Measurements from ENCODE around the gene IL34.

The IL34 gene

DNA sequence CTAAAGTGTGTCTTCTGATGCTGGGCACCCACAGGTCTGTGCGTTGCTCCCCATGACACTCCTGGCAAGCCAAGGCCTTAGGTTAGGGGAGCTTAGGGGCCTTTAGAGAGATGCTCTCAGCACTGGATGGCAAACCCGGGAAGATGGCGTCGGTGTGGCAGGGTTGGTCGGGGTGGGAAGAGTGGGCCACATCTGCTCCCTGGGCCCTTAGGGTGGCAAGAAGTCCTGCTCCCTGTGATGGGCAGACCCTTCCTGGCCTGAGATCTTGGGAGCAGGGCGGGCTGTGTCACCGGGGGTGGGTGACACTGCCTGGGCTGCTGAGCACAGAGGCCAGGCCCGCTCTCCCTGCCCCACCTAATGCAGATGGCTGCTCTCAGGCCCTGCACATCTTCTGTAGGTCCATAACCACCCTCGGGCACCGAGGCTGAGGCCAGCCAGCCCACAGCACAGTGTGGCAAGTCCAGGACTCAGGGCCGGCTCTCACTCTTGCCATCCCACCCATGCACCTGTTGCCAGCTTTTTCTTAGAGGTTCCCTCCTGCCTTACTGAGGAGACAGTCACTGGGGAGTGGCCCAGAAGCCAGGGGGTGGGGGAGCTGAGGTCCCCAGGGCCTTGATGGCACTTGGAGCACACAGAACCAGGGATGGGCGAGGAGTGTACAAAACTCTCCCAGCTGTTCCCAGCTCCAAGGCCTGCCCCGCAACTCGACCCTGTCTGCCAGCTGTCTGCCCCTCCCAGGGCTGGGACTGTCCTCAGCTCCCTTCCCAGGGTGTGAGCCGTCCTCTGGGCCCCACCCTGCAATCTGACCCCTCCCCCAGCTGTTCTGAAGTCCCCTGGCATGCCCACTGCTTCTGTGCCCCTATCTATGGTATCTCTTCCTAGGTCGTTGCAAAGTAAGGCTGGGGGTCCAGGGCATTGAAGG is 43.9 kb downstream of the IL34 start:
- intact Hi-C loops (cut with micrococcal nuclease) = no loop called here
- no peak overlapping the region for H3K4me3 Mint-ChIP-seq
- H3K27me3 Mint-ChIP-seq = peaks cover 14% of the 10 kb centered on the region
- H3K9me3 Mint-ChIP-seq = no peaks in the 10 kb centered on the region
- no peaks in the 10 kb centered on the region for H3K4me1 Mint-ChIP-seq (ENCODE audit: low read depth)
- peaks cover 84% of the 10 kb centered on the region for H3K36me3 Mint-ChIP-seq (ENCODE audit: low read depth)
- no peak overlapping the region for H3K27ac Mint-ChIP-seq

- peaks cover 96% of the 10 kb centered on the region for H3K36me3 Mint-ChIP-seq (ENCODE audit: low read depth)
- intact Hi-C loops (cut with micrococcal nuclease) = no loop called here
- no peaks in the 10 kb centered on the region for H3K9me3 Mint-ChIP-seq
- H3K4me3 Mint-ChIP-seq = no peak overlapping the region
- H3K4me1 Mint-ChIP-seq (ENCODE audit: low read depth) = no peaks in the 10 kb centered on the region
- H3K27me3 Mint-ChIP-seq = peaks cover 9% of the 10 kb centered on the region
- no peak overlapping the region for H3K27ac Mint-ChIP-seq
Measured at GRCh38 chr16:70691223-70692129, 45.1 kb downstream of the IL34 start.

GRCh38 chr16:70692130-70692872 is 45.9 kb downstream of the IL34 start:
- intact Hi-C loops (cut with micrococcal nuclease) = no loop called here
- Mint-ChIP-seq H3K36me3 (ENCODE audit: low read depth) (peaks cover 99% of the 10 kb centered on the region), H3K9me3 (no peaks in the 10 kb centered on the region), H3K27ac (no peak overlapping the region), H3K4me1 (ENCODE audit: low read depth) (no peaks in the 10 kb centered on the region), H3K27me3 (peaks cover under 1% of the 10 kb centered on the region), H3K4me3 (no peak overlapping the region)

GRCh38 chr16:70692873-70693671 is 46.7 kb downstream of the IL34 start:
- Mint-ChIP-seq H3K27ac (no peak overlapping the region), H3K4me3 (no peak overlapping the region), H3K4me1 (ENCODE audit: low read depth) (peaks cover 5% of the 10 kb centered on the region), H3K36me3 (ENCODE audit: low read depth) (peaks cover 99% of the 10 kb centered on the region), H3K9me3 (no peaks in the 10 kb centered on the region), H3K27me3 (no peaks in the 10 kb centered on the region)
- intact Hi-C loops (cut with micrococcal nuclease) = no loop called here

- Mint-ChIP-seq H3K36me3 (ENCODE audit: low read depth) (peaks cover 99% of the 10 kb centered on the region), H3K9me3 (no peaks in the 10 kb centered on the region), H3K4me1 (ENCODE audit: low read depth) (peaks cover 16% of the 10 kb centered on the region), H3K27me3 (no peaks in the 10 kb centered on the region), H3K27ac (no peak overlapping the region), H3K4me3 (no peak overlapping the region)
- intact Hi-C loops (cut with micrococcal nuclease) = no loop called here
Measured at GRCh38 chr16:70694088-70694867, 47.9 kb downstream of the IL34 start.

- no peak overlapping the region for H3K27ac Mint-ChIP-seq
- H3K4me1 Mint-ChIP-seq (ENCODE audit: low read depth) = peaks cover 19% of the 10 kb centered on the region
- H3K9me3 Mint-ChIP-seq = no peaks in the 10 kb centered on the region
- no peaks in the 10 kb centered on the region for H3K27me3 Mint-ChIP-seq
- peaks cover 99% of the 10 kb centered on the region for H3K36me3 Mint-ChIP-seq (ENCODE audit: low read depth)
- no peak overlapping the region for H3K4me3 Mint-ChIP-seq
- intact Hi-C loops (cut with micrococcal nuclease) = no loop called here
Measured at GRCh38 chr16:70694868-70695218, 48.5 kb downstream of the IL34 start.

DNA sequence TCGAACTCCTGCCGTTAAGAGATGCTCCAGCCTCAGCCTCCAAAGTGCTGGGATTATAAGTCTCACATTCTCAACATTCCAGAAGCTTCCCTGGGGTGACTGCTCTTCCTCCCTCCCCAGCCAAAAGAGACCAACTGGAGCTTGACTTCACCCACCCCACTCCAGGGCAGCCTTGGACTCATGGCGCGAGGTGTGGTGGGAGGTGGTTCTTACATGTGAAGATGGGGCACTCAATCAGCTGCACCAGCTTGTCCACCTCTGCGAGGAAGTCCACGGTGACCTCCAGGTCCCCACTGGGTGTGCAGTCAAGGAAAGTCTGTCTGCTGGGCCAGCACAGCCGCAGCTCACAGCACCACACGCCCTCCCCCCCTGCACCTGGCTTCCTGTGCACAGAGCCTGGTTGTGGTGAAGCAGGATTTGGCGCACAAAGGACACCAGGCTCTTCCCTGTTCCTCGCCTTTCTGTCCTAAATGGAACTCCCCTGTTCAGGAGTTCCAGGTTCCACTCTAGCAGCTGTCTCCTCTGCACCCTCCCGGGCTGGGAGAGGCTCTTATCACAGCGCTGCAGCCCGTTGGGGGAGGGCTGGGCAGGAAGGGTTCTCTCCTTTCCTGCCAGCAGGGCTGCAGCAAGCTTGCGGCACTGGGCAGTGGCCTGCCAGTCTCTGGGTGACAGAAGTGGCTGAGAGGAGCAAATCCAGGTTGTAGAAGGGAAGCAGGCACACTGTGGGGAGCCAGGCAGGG is 49.1 kb downstream of the IL34 start:
- H3K4me1 Mint-ChIP-seq (ENCODE audit: low read depth) = peaks cover 22% of the 10 kb centered on the region
- no peak overlapping the region for H3K4me3 Mint-ChIP-seq
- peaks cover 99% of the 10 kb centered on the region for H3K36me3 Mint-ChIP-seq (ENCODE audit: low read depth)
- intact Hi-C loops (cut with micrococcal nuclease) = no loop called here
- no peak overlapping the region for H3K27ac Mint-ChIP-seq
- H3K27me3 Mint-ChIP-seq = no peaks in the 10 kb centered on the region
- H3K9me3 Mint-ChIP-seq = no peaks in the 10 kb centered on the region

DNA sequence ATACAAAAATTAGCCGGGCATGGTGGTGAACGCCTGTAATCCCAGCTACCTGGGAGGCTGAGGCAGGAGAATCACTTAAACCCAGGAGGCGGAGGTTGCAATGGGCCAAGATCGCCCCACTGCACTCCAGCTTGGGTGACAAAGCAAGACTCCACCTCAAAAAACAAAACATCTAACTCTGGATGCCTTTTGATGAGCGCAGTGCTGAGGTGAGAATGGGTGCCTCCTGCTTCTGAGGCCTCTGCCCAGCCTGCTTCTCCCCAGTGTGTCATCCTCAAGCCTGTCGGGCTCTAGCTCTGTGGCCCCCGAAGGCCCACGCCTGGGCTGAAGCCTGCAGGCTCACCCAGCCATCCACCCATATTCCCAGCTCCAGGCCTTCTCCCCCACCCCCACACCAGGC is 50.0 kb downstream of the IL34 start:
- Mint-ChIP-seq H3K36me3 (ENCODE audit: low read depth) (peaks cover 99% of the 10 kb centered on the region), H3K27me3 (no peaks in the 10 kb centered on the region), H3K9me3 (no peaks in the 10 kb centered on the region), H3K27ac (peak overlapping the region; percentile 9), H3K4me1 (ENCODE audit: low read depth) (peaks cover 30% of the 10 kb centered on the region), H3K4me3 (no peak overlapping the region)
- intact Hi-C loops (cut with micrococcal nuclease) = no loop called here

DNA sequence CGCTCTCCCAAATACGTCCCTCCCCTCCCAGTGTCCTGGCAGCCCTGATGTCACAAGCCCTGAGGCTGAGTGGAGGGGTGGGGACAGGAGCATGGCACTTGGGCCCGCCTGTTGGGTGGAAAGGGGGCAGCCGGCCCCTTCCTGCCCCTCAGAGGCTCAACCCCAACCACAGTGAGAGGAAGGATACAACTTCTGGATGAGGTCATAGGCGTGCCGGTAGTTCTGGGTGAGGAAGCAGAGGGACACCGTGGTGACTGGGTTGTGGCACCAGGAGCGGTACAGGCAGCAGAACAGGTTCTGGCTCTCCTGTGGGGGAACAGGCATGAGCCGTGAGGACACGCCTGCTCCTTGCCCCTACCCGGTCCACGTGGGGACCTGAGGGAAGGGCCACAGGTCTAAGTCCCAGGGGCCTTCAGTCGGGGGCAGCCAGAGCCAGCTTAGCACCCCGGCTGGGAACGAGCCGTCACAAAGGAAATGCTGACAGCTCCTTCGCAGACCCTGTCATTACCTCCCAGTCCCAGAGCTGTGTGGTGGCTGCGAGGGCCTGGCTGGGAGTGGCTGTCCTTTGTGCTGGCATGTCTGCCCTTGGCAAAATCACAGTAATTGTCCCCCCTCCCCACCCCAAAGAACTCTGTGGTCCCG is 50.7 kb downstream of the IL34 start:
- H3K9me3 Mint-ChIP-seq = no peaks in the 10 kb centered on the region
- intact Hi-C loops (cut with micrococcal nuclease) = no loop called here
- peaks cover 37% of the 10 kb centered on the region for H3K4me1 Mint-ChIP-seq (ENCODE audit: low read depth)
- H3K4me3 Mint-ChIP-seq = no peak overlapping the region
- peak overlapping the region; percentile 9 for H3K27ac Mint-ChIP-seq
- H3K27me3 Mint-ChIP-seq = no peaks in the 10 kb centered on the region
- H3K36me3 Mint-ChIP-seq (ENCODE audit: low read depth) = peaks cover 99% of the 10 kb centered on the region

- no peak overlapping the region for H3K4me3 Mint-ChIP-seq
- H3K4me1 Mint-ChIP-seq (ENCODE audit: low read depth) = peaks cover 43% of the 10 kb centered on the region
- H3K27ac Mint-ChIP-seq = no peak overlapping the region
- H3K9me3 Mint-ChIP-seq = no peaks in the 10 kb centered on the region
- no peaks in the 10 kb centered on the region for H3K27me3 Mint-ChIP-seq
- intact Hi-C loops (cut with micrococcal nuclease) = no loop called here
- peaks cover 100% of the 10 kb centered on the region for H3K36me3 Mint-ChIP-seq (ENCODE audit: low read depth)
Measured at GRCh38 chr16:70697594-70698170, 51.3 kb downstream of the IL34 start.

- peaks cover 95% of the 10 kb centered on the region for H3K36me3 Mint-ChIP-seq (ENCODE audit: low read depth)
- H3K27ac Mint-ChIP-seq = no peak overlapping the region
- H3K9me3 Mint-ChIP-seq = no peaks in the 10 kb centered on the region
- H3K27me3 Mint-ChIP-seq = no peaks in the 10 kb centered on the region
- intact Hi-C loops (cut with micrococcal nuclease) = no loop called here
- H3K4me3 Mint-ChIP-seq = no peak overlapping the region
- H3K4me1 Mint-ChIP-seq (ENCODE audit: low read depth) = peaks cover 56% of the 10 kb centered on the region
Measured at GRCh38 chr16:70698901-70699300, 52.5 kb downstream of the IL34 start.

All from dendritic cell treated with granulocyte-macrophage colony-stimulating factor and Interleukin-4, amounts not matched to agents 40 ng/mL and 50 ng/mL, for 4 days (primary cell).